ENCODE results near the gene KLHL14.

The KLHL14 gene

DNA sequence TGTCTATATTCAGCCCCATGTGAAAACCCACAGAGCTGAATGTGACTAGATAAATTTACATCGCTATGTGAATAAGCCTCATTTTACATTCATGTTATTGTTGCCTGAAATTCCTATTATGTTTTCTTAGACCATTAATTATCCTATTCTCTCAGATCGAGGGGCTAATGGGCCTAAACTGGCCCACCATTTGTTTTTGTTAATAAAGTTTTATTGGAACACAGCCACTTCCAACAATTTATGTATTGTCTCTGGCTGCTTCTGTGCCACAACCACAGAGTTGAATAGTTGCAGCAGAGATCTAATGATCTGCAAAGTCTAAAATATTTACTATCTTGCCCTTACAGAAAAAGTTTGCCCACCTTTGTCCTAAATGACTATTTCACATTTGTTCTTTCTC, 61.0 kb downstream of the KLHL14 start:
- no CpG with 5 or more reads among the region's 2 CpGs for whole genome bisulfite sequencing (ENCODE audit: extremely low coverage, insufficient coverage, insufficient read length)

DNA sequence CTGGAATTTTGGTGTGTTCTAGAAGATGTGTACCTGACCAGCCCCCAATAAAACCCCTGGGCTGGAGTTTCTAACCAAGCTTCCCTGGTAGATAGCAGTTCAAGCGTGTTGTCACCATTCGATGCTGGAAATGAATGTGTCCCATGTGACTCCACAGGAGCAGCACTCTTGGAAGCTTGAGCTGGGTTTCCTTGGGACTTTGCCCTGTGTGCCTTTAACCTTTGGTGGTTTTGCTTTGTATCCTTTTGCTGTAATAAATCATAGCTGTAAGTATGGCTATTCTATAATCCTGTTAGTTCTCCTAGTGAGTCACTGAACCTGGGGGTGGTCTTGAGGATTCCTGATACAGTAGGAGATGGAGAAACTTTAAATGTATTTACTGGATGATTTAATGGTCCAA, 65.2 kb downstream of the KLHL14 start:
- Histone ChIP-seq H4K12ac (ENCODE audit: low read depth, low read length) (no peak overlapping the region), H3K4me2 (ENCODE audit: low read length) (no peak overlapping the region), H2BK5ac (ENCODE audit: low read depth, low read length, poor library complexity) (no peak overlapping the region), H3K9me3 (ENCODE audit: insufficient read depth, low read depth, low read length) (no peaks in the 10 kb centered on the region), H3K4me1 (ENCODE audit: control insufficient read depth in 1 of 2, insufficient read depth in 2 of 2, low read length in 2 of 2) (no peaks in the 10 kb centered on the region), H2AK5ac (ENCODE audit: low read length) (no peak overlapping the region), H3K23ac (ENCODE audit: low read length) (no peak overlapping the region), H2BK12ac (ENCODE audit: low read length) (no peak overlapping the region), H3K27ac (ENCODE audit: low read depth, low read length) (no peak overlapping the region), H2BK120ac (ENCODE audit: insufficient read depth, low read length, poor library complexity) (no peak overlapping the region), H3K36me3 (ENCODE audit: control insufficient read depth in 1 of 2, insufficient read depth in 2 of 2, low read length in 2 of 2) (no peaks in the 10 kb centered on the region), H3K79me1 (ENCODE audit: low read length) (no peaks in the 10 kb centered on the region), H3K27me3 (ENCODE audit: insufficient read depth, low read length) (no peaks in the 10 kb centered on the region), H3K18ac (ENCODE audit: low read length) (no peak overlapping the region), H2AFZ (ENCODE audit: insufficient read depth, low read length, poor library complexity) (no peak overlapping the region), H4K91ac (ENCODE audit: low read depth, low read length) (no peak overlapping the region), H3K9ac (ENCODE audit: low read length) (no peak overlapping the region), H3K4me3 (ENCODE audit: low read depth, low read length) (no peak overlapping the region), H3K79me2 (ENCODE audit: control insufficient read depth, insufficient read depth, low read length, poor library complexity) (no peaks in the 10 kb centered on the region), H3K4ac (ENCODE audit: low read depth, low read length) (no peak overlapping the region), H4K8ac (ENCODE audit: low read depth, low read length) (no peak overlapping the region), H3K14ac (ENCODE audit: low read length) (no peak overlapping the region)
- no peak for DNase-seq
- no CpG with 5 or more reads among the region's 2 CpGs for WGBS (ENCODE audit: extremely low coverage, insufficient coverage, insufficient read length)

More for the DNA sequence above, 61.0 kb downstream of the KLHL14 start:
- H3K79me2 ChIP-seq (ENCODE audit: control insufficient read depth, insufficient read depth, low read length, poor library complexity) = no peaks in the 10 kb centered on the region
- H3K4me1 ChIP-seq (ENCODE audit: control insufficient read depth in 1 of 2, insufficient read depth in 2 of 2, low read length in 2 of 2) = no peaks in the 10 kb centered on the region
- no peak overlapping the region for H3K18ac ChIP-seq (ENCODE audit: low read length)
- no peak overlapping the region for H3K27ac ChIP-seq (ENCODE audit: low read depth, low read length)
- no peak overlapping the region for H3K4me3 ChIP-seq (ENCODE audit: low read depth, low read length)
- H3K9me3 ChIP-seq (ENCODE audit: insufficient read depth, low read depth, low read length) = no peaks in the 10 kb centered on the region
- no peak overlapping the region for H2BK120ac ChIP-seq (ENCODE audit: insufficient read depth, low read length, poor library complexity)
- no peak overlapping the region for H4K8ac ChIP-seq (ENCODE audit: low read depth, low read length)
- H2AK5ac ChIP-seq (ENCODE audit: low read length) = no peak overlapping the region
- H4K12ac ChIP-seq (ENCODE audit: low read depth, low read length) = no peak overlapping the region
- DNase-seq = no peak
- H2AFZ ChIP-seq (ENCODE audit: insufficient read depth, low read length, poor library complexity) = no peak overlapping the region
- no peak overlapping the region for H3K23ac ChIP-seq (ENCODE audit: low read length)
- H3K4me2 ChIP-seq (ENCODE audit: low read length) = no peak overlapping the region
- H3K9ac ChIP-seq (ENCODE audit: low read length) = no peak overlapping the region
- H3K4ac ChIP-seq (ENCODE audit: low read depth, low read length) = no peak overlapping the region
- no peak overlapping the region for H2BK12ac ChIP-seq (ENCODE audit: low read length)
- no peak overlapping the region for H2BK5ac ChIP-seq (ENCODE audit: low read depth, low read length, poor library complexity)
- H3K27me3 ChIP-seq (ENCODE audit: insufficient read depth, low read length) = no peaks in the 10 kb centered on the region
- no peak overlapping the region for H4K91ac ChIP-seq (ENCODE audit: low read depth, low read length)
- no peak overlapping the region for H3K14ac ChIP-seq (ENCODE audit: low read length)
- H3K36me3 ChIP-seq (ENCODE audit: control insufficient read depth in 1 of 2, insufficient read depth in 2 of 2, low read length in 2 of 2) = no peaks in the 10 kb centered on the region
- no peaks in the 10 kb centered on the region for H3K79me1 ChIP-seq (ENCODE audit: low read length)

- H2BK120ac ChIP-seq (ENCODE audit: insufficient read depth, low read length, poor library complexity) = no peak overlapping the region
- no peaks in the 10 kb centered on the region for H3K36me3 ChIP-seq (ENCODE audit: control insufficient read depth in 1 of 2, insufficient read depth in 2 of 2, low read length in 2 of 2)
- H3K18ac ChIP-seq (ENCODE audit: low read length) = no peak overlapping the region
- H3K79me1 ChIP-seq (ENCODE audit: low read length) = no peaks in the 10 kb centered on the region
- no peak overlapping the region for H3K4me2 ChIP-seq (ENCODE audit: low read length)
- H4K12ac ChIP-seq (ENCODE audit: low read depth, low read length) = no peak overlapping the region
- WGBS (ENCODE audit: extremely low coverage, insufficient coverage, insufficient read length) = no CpG with 5 or more reads among the region's 2 CpGs
- no peak overlapping the region for H3K9ac ChIP-seq (ENCODE audit: low read length)
- H4K91ac ChIP-seq (ENCODE audit: low read depth, low read length) = no peak overlapping the region
- no peak overlapping the region for H2AFZ ChIP-seq (ENCODE audit: insufficient read depth, low read length, poor library complexity)
- no peaks in the 10 kb centered on the region for H3K4me1 ChIP-seq (ENCODE audit: control insufficient read depth in 1 of 2, insufficient read depth in 2 of 2, low read length in 2 of 2)
- H3K27me3 ChIP-seq (ENCODE audit: insufficient read depth, low read length) = no peaks in the 10 kb centered on the region
- no peak overlapping the region for H2BK5ac ChIP-seq (ENCODE audit: low read depth, low read length, poor library complexity)
- no peak overlapping the region for H3K23ac ChIP-seq (ENCODE audit: low read length)
- H4K8ac ChIP-seq (ENCODE audit: low read depth, low read length) = no peak overlapping the region
- H3K14ac ChIP-seq (ENCODE audit: low read length) = no peak overlapping the region
- H3K79me2 ChIP-seq (ENCODE audit: control insufficient read depth, insufficient read depth, low read length, poor library complexity) = no peaks in the 10 kb centered on the region
- no peak overlapping the region for H3K27ac ChIP-seq (ENCODE audit: low read depth, low read length)
- H2BK12ac ChIP-seq (ENCODE audit: low read length) = no peak overlapping the region
- H3K4ac ChIP-seq (ENCODE audit: low read depth, low read length) = no peak overlapping the region
- DNase-seq = no peak
- no peak overlapping the region for H3K4me3 ChIP-seq (ENCODE audit: low read depth, low read length)
- H2AK5ac ChIP-seq (ENCODE audit: low read length) = no peak overlapping the region
- H3K9me3 ChIP-seq (ENCODE audit: insufficient read depth, low read depth, low read length) = no peaks in the 10 kb centered on the region
Measured at GRCh38 chr18:32707147-32707546, 65.7 kb downstream of the KLHL14 start.

- Histone ChIP-seq H3K79me1 (ENCODE audit: low read length) (no peaks in the 10 kb centered on the region), H3K36me3 (ENCODE audit: control insufficient read depth in 1 of 2, insufficient read depth in 2 of 2, low read length in 2 of 2) (no peaks in the 10 kb centered on the region), H3K14ac (ENCODE audit: low read length) (no peak overlapping the region), H3K23ac (ENCODE audit: low read length) (no peak overlapping the region), H3K9ac (ENCODE audit: low read length) (no peak overlapping the region), H3K27ac (ENCODE audit: low read depth, low read length) (no peak overlapping the region), H2BK120ac (ENCODE audit: insufficient read depth, low read length, poor library complexity) (no peak overlapping the region), H3K4me3 (ENCODE audit: low read depth, low read length) (no peak overlapping the region), H2BK5ac (ENCODE audit: low read depth, low read length, poor library complexity) (no peak overlapping the region), H4K8ac (ENCODE audit: low read depth, low read length) (no peak overlapping the region), H3K4me2 (ENCODE audit: low read length) (no peak overlapping the region), H2AK5ac (ENCODE audit: low read length) (no peak overlapping the region), H4K12ac (ENCODE audit: low read depth, low read length) (no peak overlapping the region), H4K91ac (ENCODE audit: low read depth, low read length) (no peak overlapping the region), H3K4me1 (ENCODE audit: control insufficient read depth in 1 of 2, insufficient read depth in 2 of 2, low read length in 2 of 2) (no peaks in the 10 kb centered on the region), H3K9me3 (ENCODE audit: insufficient read depth, low read depth, low read length) (no peaks in the 10 kb centered on the region), H3K18ac (ENCODE audit: low read length) (no peak overlapping the region), H2BK12ac (ENCODE audit: low read length) (no peak overlapping the region), H3K4ac (ENCODE audit: low read depth, low read length) (no peak overlapping the region), H3K79me2 (ENCODE audit: control insufficient read depth, insufficient read depth, low read length, poor library complexity) (no peaks in the 10 kb centered on the region), H3K27me3 (ENCODE audit: insufficient read depth, low read length) (no peaks in the 10 kb centered on the region), H2AFZ (ENCODE audit: insufficient read depth, low read length, poor library complexity) (no peak overlapping the region)
- DNase-seq = no peak
Measured at GRCh38 chr18:32701313-32701712, 71.5 kb downstream of the KLHL14 start.
